IMR-90 (cell line): ENCODE measurements around the gene TCF7L2.

Experiments used
- CEBPB ChIP-seq: IDR thresholded peaks from 2 replicates; pipeline ENCODE4 v1.6.1; 2012; ENCODE audit warnings: low read depth, low read length, improper control_type of control experiment
- CHD1 ChIP-seq: IDR thresholded peaks from 2 replicates; pipeline ENCODE4 v1.6.1; 2012; ENCODE audit warnings: low read depth, low read length, improper control_type of control experiment
- CTCF ChIP-seq: conservative IDR thresholded peaks from 2 replicates; pipeline ENCODE4 v1.5.1; 2012; ENCODE audit warnings: mild to moderate bottlenecking, low read depth, low read length, improper control_type of control experiment
- MAFK ChIP-seq: IDR thresholded peaks from 2 replicates; pipeline ENCODE4 v1.6.1; 2012; ENCODE audit warnings: low read depth, low read length, improper control_type of control experiment
- NFE2L2 ChIP-seq: fragments of 150-350 bp; IDR thresholded peaks from 2 replicates; pipeline ENCODE4 v1.6.1; 2016; ENCODE audit warnings: low read depth, mild to moderate bottlenecking, low read length
- POLR2A ChIP-seq: IDR thresholded peaks from 2 replicates; pipeline ENCODE4 v1.6.1; 2012; ENCODE audit warnings: mild to moderate bottlenecking, low read depth, low read length
- RAD21 ChIP-seq: IDR thresholded peaks from 2 replicates; pipeline ENCODE4 v1.6.1; 2012; ENCODE audit warnings: low read length, improper control_type of control experiment
- RCOR1 ChIP-seq: IDR thresholded peaks from 2 replicates; pipeline ENCODE4 v1.6.1; 2012; ENCODE audit warnings: mild to moderate bottlenecking, low read length, improper control_type of control experiment; ENCODE audit not compliant: insufficient replicate concordance
- RFX5 ChIP-seq: IDR thresholded peaks from 2 replicates; pipeline ENCODE4 v1.8.0; 2012; ENCODE audit warnings: low read depth, mild to moderate bottlenecking, low read length, moderate library complexity
- SMC3 ChIP-seq: fragments of 150-350 bp; IDR thresholded peaks from 2 replicates; pipeline ENCODE4 v1.6.1; 2016; ENCODE audit warnings: low read depth, mild to moderate bottlenecking, antibody characterized with exemption, low read length, moderate library complexity
- TF ChIP-seq, protein P1 (sequence below): fragments of 150-350 bp; IDR thresholded peaks from 2 replicates; pipeline ENCODE4 v1.6.1; 2016; ENCODE audit warnings: low read depth, mild to moderate bottlenecking, low read length, moderate library complexity, borderline replicate concordance

DNA sequence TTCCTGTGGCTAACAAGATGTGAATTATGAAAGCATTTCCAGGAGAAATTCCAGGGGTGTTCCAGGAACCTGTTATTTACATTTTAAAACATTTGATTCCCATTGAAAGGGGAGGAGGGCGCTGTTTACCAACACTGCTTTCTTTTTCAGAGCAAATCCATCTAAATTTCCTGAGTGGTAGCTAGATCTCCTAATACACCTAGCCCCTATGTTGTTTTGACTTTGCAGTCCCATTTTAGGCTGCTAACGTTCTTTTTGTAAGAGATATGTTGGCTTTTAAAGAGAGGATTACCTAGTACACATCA is 130.8 kb downstream of the TCF7L2 start:
- TF ChIP-seq CTCF (0 out of 2 replicates have a peak, but pooled peaks have one; percentile 16), POLR2A (no peak), CEBPB (no peak), MAFK (no peak), RAD21 (peak; percentile 8; the same call in 1 of the 2 replicates), NFE2L2 (no peak), SMC3 (0 out of 2 replicates have a peak, but pooled peaks have one; percentile 4), RFX5 (no peak), RCOR1 (no peak), CHD1 (no peak)
- TF ChIP-seq, protein P1, sequence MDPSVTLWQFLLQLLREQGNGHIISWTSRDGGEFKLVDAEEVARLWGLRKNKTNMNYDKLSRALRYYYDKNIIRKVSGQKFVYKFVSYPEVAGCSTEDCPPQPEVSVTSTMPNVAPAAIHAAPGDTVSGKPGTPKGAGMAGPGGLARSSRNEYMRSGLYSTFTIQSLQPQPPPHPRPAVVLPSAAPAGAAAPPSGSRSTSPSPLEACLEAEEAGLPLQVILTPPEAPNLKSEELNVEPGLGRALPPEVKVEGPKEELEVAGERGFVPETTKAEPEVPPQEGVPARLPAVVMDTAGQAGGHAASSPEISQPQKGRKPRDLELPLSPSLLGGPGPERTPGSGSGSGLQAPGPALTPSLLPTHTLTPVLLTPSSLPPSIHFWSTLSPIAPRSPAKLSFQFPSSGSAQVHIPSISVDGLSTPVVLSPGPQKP: no peak
